ENCODE results near the gene ST6GALNAC2.
"Not testable (repeated sequence)": the region's sequence is repeated elsewhere in the genome, so short reads cannot be mapped to it uniquely, and the experiment has no call there.

ST6GALNAC2 gene

DNA sequence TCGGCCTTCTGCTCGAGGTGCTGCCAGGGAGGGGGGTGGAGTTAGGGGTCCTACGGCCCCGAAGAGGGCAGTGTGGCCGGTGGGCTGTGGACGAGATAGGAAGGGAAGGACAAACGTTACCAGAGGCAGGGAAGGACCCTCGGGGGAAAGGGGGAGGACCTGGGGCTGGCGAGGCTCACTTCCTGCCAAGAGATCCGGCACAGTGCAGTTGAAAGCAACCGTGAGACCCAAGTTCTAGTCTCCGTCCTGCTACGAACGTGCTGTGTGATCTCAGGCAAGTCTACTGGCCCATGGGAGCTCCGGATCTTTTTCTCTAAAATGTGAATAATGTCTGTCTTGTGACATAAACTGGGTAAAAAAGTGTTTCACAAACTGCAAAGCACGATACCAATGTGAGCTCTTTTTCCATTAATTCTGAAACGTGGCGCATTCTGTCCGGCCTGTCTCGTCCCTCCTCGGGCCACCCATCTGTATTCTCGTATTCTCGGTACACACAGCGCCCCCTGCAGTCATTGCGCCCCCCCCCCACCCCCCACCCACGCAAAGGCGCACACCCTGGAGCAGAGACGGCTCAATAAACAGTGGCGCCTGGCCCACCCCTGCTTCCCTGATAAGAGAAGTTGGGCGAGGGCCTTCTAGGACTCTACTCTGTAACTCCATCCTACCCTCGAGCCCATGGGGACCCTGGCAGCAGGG is 57.0 kb downstream of the ST6GALNAC2 start:
- no peak for DNase-seq (ENCODE audit: low read depth in 2 of 2)

- no peak for DNase-seq (ENCODE audit: low read depth in 2 of 2)
Observed at GRCh38 chr17:76528156-76528527, 57.5 kb downstream of the ST6GALNAC2 start.

- no peak for DNase-seq (ENCODE audit: low read depth in 2 of 2)
Observed at GRCh38 chr17:76527430-76528111, 58.1 kb downstream of the ST6GALNAC2 start.

- DNase-seq (ENCODE audit: low read depth in 2 of 2) = not testable (repeated sequence)
Observed at GRCh38 chr17:76527016-76527415, 58.6 kb downstream of the ST6GALNAC2 start.

DNA sequence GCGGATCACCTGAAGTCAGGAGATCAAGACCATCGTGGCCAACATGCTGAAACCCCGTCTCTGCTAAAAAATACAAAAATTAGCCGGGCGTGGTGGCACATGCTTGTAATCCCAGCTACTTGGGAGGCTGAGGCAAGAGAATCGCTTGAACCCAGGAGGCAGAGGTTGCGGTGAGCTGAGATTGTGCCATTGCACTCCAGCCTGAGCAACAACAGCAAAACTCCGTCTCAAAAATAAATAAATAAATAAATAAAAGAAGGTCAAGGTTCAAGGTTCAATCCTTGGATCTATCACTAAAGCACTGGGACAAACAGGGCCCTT is 60.2 kb downstream of the ST6GALNAC2 start:
- DNase-seq (ENCODE audit: low read depth in 2 of 2) = not testable (repeated sequence)

- DNase-seq (ENCODE audit: low read depth in 2 of 2) = no peak
Observed at GRCh38 chr17:76524598-76525512, 60.8 kb downstream of the ST6GALNAC2 start.

DNA sequence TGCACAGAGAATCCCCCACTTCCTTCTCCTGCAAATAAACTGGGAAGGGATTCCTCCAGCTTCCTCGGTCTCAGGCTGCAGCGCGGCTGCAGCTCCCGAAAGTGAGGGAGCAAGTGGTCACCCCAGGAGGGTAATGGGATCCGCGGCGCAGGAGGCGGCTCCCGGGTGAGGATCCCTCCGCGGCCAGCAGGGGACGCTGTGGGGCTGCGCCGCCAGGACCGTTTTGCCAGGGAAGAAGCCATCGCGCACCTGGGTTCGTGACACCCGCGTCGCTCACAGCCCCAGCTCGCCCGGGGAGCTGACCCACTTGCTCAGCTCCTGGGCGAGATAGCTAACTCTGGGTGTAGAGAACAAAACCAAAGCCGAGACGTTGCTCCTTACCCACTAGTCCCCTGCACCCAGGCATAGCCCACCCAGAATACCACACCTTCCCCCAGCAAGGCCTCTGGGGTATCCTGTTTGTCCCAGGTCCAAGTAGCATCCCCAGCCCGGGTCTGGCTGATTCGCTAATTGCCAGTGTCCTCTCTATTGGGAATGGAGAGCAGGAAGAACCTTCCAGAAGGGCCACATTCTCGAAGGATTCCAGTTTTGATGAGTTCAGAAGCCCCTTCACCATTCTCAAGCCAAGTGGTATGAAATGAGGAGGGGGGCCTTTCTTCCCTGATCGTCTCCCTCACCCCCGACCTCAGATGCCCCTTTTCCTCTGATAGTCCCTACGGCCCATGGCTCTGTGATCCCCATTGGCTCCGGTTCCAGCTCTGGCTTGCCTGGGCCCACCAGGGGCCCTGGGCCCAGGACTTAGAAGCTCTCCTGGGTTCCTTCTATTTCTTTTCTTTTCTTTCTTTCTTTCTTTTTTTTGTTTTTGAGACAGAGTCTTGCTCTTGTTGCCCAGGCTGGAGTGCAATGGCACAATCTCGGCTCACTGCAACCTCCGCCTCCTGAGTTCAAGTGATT is 62.3 kb downstream of the ST6GALNAC2 start:
- DNase-seq (ENCODE audit: low read depth in 2 of 2) = peak; percentile 59 to 74

- DNase-seq (ENCODE audit: low read depth in 2 of 2) = not testable (repeated sequence)
Observed at GRCh38 chr17:76521683-76522082, 64.0 kb downstream of the ST6GALNAC2 start.

GRCh38 chr17:76521262-76521661 is 64.4 kb downstream of the ST6GALNAC2 start:
- no peak for DNase-seq (ENCODE audit: low read depth in 2 of 2)

- DNase-seq (ENCODE audit: low read depth in 2 of 2) = no peak
Observed at GRCh38 chr17:76519048-76519966, 66.4 kb downstream of the ST6GALNAC2 start.

DNA sequence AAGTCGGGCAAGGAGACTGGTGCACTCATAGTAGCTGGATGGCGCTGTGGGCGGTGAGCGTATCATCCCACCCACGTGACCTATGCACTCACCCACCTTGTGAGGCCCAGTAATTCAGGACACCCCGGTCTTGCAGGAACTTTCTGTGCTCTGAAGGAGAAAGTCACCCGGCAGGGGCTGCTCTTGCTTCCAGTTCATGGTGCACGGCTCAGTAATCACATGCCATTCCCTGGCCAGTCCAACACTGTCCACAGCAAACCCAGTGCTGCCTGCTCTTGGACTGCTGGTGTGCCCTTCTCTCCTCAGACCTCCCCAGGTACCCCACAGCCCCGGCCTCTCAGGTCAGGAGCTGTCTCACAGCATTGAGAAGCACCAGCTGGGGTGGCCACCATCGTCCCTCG is 68.0 kb downstream of the ST6GALNAC2 start:
- DNase-seq (ENCODE audit: low read depth in 2 of 2) = no peak

Measured in stimulated activated CD4-positive, alpha-beta T cell treated with anti-CD3 and anti-CD28 coated beads, Interleukin-12 subunit alpha, Interleukin-12 subunit beta, amount 100 ng/mL, for 24 hours (primary cell).